Measurements from ENCODE around the gene SDF2. TPM values are rescaled to one million over a fixed set of nuclear protein-coding genes. Genes with fewer than 3 reads are reported as not detected.

The SDF2 gene
- total and polyA plus RNA-seq, 2 of the 4 experiments (the other 2 are of a cell fraction): 76.0 to 81.7 TPM

- 96% methylated on average over 4 of the region's 5 CpGs; no CpG with 5 or more reads in 1 of the 2 experiments for WGBS, 2 experiments (ENCODE audit: extremely low coverage in 2 of 2, insufficient read length in 1 of 2)
- dilution Hi-C loops (cut with HindIII; ENCODE audit: low sequenced_read_pairs, unreplicated experiment): no loop called here
- H3K79me1 ChIP-seq (ENCODE audit: low read depth in 1 of 2, low read length in 2 of 2): peaks cover 0 to 13% of the 10 kb centered on the region in 2 experiments; a peak in 2 of 4 replicates
Observed at GRCh38 chr17:28685366-28685765, 23.7 kb upstream of the SDF2 start.

More at GRCh38 chr17:28685366-28685765, 23.7 kb upstream of the SDF2 start:
- Histone ChIP-seq H3K9me1 (ENCODE audit: insufficient read depth, low read length) (no peaks in the 10 kb centered on the region), H2BK5ac (ENCODE audit: low read depth, low read length, poor library complexity, severe bottlenecking) (no peak overlapping the region), H2AK9ac (replicated peaks; ENCODE audit: low read depth, low read length, poor library complexity) (no peak overlapping the region), H4K91ac (ENCODE audit: insufficient read depth, low read depth, low read length) (no peak overlapping the region), H3K4ac (ENCODE audit: low read depth, low read length) (no peak overlapping the region), H3K56ac (ENCODE audit: extremely low read depth, insufficient read depth, low read length) (no peak overlapping the region), H3K4me3 (ENCODE audit: insufficient read depth, low read depth, low read length) (no peak overlapping the region), H4K8ac (ENCODE audit: low read depth in 2 of 2, low read length in 2 of 2) (no peak overlapping the region), H3K4me1 (ENCODE audit: control insufficient read depth, insufficient read depth, low read length) (no peaks in the 10 kb centered on the region), H3K27ac (ENCODE audit: insufficient read depth, low read length) (no peak overlapping the region), H2BK120ac (ENCODE audit: low read depth, low read length) (no peak overlapping the region), H3K9ac (ENCODE audit: low read depth, low read length) (no peak overlapping the region), H3K14ac (replicated peaks; ENCODE audit: low read depth, low read length) (no peak overlapping the region), H3K4me2 (ENCODE audit: low read depth, low read length) (no peak overlapping the region), H3K23ac (ENCODE audit: low read depth, low read length) (no peak overlapping the region), H3K18ac (ENCODE audit: low read depth, low read length) (no peak overlapping the region), H2BK20ac (ENCODE audit: low read depth, low read length) (no peak overlapping the region), H3K36me3 (ENCODE audit: control insufficient read depth, insufficient read depth, low read length) (peaks cover 87% of the 10 kb centered on the region), H2AK5ac (ENCODE audit: low read depth, low read length) (no peak overlapping the region), H4K20me1 (ENCODE audit: insufficient read depth, low read length) (no peaks in the 10 kb centered on the region; the same call in 1 of the 2 replicates), H3K27me3 (ENCODE audit: control insufficient read depth, insufficient read depth, low read length) (no peaks in the 10 kb centered on the region), H3K9me3 (ENCODE audit: control insufficient read depth, insufficient read depth, low read length) (no peaks in the 10 kb centered on the region), H2BK15ac (ENCODE audit: low read depth, low read length) (no peak overlapping the region), H2AFZ (replicated peaks; ENCODE audit: low read length, poor library complexity) (no peak overlapping the region), H4K5ac (ENCODE audit: low read depth, low read length) (no peak overlapping the region)
- in situ Hi-C loops (cut with MboI; ENCODE audit: low sequenced_read_pairs): no loop called here
- no TSS peak for BruUV-seq (replicated peaks)
- no peak for DNase-seq
- POLR2A ChIA-PET (ENCODE audit: unreplicated experiment): no interaction called here
- intact Hi-C loops (cut with micrococcal nuclease): no loop called here
- TF ChIP-seq, protein P1, sequence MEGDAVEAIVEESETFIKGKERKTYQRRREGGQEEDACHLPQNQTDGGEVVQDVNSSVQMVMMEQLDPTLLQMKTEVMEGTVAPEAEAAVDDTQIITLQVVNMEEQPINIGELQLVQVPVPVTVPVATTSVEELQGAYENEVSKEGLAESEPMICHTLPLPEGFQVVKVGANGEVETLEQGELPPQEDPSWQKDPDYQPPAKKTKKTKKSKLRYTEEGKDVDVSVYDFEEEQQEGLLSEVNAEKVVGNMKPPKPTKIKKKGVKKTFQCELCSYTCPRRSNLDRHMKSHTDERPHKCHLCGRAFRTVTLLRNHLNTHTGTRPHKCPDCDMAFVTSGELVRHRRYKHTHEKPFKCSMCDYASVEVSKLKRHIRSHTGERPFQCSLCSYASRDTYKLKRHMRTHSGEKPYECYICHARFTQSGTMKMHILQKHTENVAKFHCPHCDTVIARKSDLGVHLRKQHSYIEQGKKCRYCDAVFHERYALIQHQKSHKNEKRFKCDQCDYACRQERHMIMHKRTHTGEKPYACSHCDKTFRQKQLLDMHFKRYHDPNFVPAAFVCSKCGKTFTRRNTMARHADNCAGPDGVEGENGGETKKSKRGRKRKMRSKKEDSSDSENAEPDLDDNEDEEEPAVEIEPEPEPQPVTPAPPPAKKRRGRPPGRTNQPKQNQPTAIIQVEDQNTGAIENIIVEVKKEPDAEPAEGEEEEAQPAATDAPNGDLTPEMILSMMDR (conservative IDR thresholded peaks at IDR 0.05; ENCODE audit: low read depth, low read length): no peak
- TF ChIP-seq ELK1 (IDR thresholded peaks at IDR 0.05; ENCODE audit: borderline replicate concordance, low read depth, low read length) (no peak), MXI1 (IDR thresholded peaks at IDR 0.05; ENCODE audit: borderline replicate concordance, low read depth, low read length) (no peak), FOS (IDR thresholded peaks at IDR 0.05; ENCODE audit: low read depth, low read length) (no peak), RCOR1 (IDR thresholded peaks at IDR 0.05; ENCODE audit: insufficient replicate concordance, low read length) (no peak), CEBPB (IDR thresholded peaks at IDR 0.05; ENCODE audit: low read depth, low read length) (no peak), MAZ (IDR thresholded peaks at IDR 0.05; ENCODE audit: borderline replicate concordance, low read depth, low read length) (no peak), POLR2A (IDR thresholded peaks at IDR 0.05; ENCODE audit: low read depth, low read length) (no peak), NFE2L2 (IDR thresholded peaks at IDR 0.05; ENCODE audit: low read depth, low read length) (no peak), RAD21 (IDR thresholded peaks at IDR 0.05; ENCODE audit: low read length) (no peak), BHLHE40 (IDR thresholded peaks at IDR 0.05; ENCODE audit: low read depth, low read length) (no peak), RFX5 (IDR thresholded peaks at IDR 0.05; ENCODE audit: low read depth, low read length) (no peak)
- TF ChIP-seq, protein P2, sequence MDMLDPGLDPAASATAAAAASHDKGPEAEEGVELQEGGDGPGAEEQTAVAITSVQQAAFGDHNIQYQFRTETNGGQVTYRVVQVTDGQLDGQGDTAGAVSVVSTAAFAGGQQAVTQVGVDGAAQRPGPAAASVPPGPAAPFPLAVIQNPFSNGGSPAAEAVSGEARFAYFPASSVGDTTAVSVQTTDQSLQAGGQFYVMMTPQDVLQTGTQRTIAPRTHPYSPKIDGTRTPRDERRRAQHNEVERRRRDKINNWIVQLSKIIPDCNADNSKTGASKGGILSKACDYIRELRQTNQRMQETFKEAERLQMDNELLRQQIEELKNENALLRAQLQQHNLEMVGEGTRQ (IDR thresholded peaks at IDR 0.05; ENCODE audit: low read depth, low read length): no peak
- ATAC-seq (ENCODE audit: low read depth): no peak
- CTCF ChIA-PET: no interaction called here
